Measurements from ENCODE around the gene CRYZL1. TPM values are rescaled to one million over a fixed set of nuclear protein-coding genes. Genes with fewer than 3 reads are reported as not detected.
"Not testable (repeated sequence)": the region's sequence is repeated elsewhere in the genome, so short reads cannot be mapped to it uniquely, and the experiment has no call there.

CRYZL1 gene
- total RNA-seq, 1 experiment from 2014 or later = 35.2 TPM

GRCh38 chr21:33640697-33641351, 717 bp downstream of the CRYZL1 start:
- Mint-ChIP-seq H3K4me1 (ENCODE audit: insufficient read depth, unreplicated experiment) (peaks cover 18% of the 10 kb centered on the region), H3K27ac (ENCODE audit: low read depth, unreplicated experiment) (peak overlapping the region; percentile 82), H3K27me3 (ENCODE audit: insufficient read depth, unreplicated experiment) (no peaks in the 10 kb centered on the region), H3K4me3 (ENCODE audit: unreplicated experiment) (peak overlapping the region; percentile 71), H3K9me3 (ENCODE audit: unreplicated experiment) (no peaks in the 10 kb centered on the region), H3K36me3 (ENCODE audit: insufficient read depth, unreplicated experiment) (peaks cover 16% of the 10 kb centered on the region)
- peak; percentile 29 for DNase-seq (ENCODE audit: unreplicated experiment)
- TSS peak; percentile 63 for BruUV-seq (replicated peaks)
- POLR2A ChIA-PET = interaction anchor here (0.5 to 2.0 kb wide), 19 partner anchors 10 to 1028 kb away, joined by 3 to 13 read pairs (median 3); partner anchors contain the start of genes DONSON and GART
- intact Hi-C loops (cut with micrococcal nuclease) = loop anchor here (5.0 kb wide), 1 partner anchor 121 kb away; no protein-coding TSS in a partner anchor
- CTCF ChIA-PET = interaction anchor here (0.6 to 1.1 kb wide), 4 partner anchors 9 to 273 kb away, joined by 4 to 5 read pairs (median 4); no protein-coding TSS in a partner anchor
- no peak for TF ChIP-seq CTCF (IDR thresholded peaks at IDR 0.05; ENCODE audit: unreplicated experiment)

- DNase-seq (ENCODE audit: unreplicated experiment) = no peak
- no peak overlapping the region for H3K27ac Mint-ChIP-seq (ENCODE audit: low read depth, unreplicated experiment)
- H3K36me3 Mint-ChIP-seq (ENCODE audit: insufficient read depth, unreplicated experiment) = peaks cover 32% of the 10 kb centered on the region
- intact Hi-C loops (cut with micrococcal nuclease) = no loop called here
- no peaks in the 10 kb centered on the region for H3K27me3 Mint-ChIP-seq (ENCODE audit: insufficient read depth, unreplicated experiment)
- no peak for TF ChIP-seq CTCF (IDR thresholded peaks at IDR 0.05; ENCODE audit: unreplicated experiment)
- BruUV-seq (replicated peaks) = no TSS peak
- H3K4me3 Mint-ChIP-seq (ENCODE audit: unreplicated experiment) = no peak overlapping the region
- H3K9me3 Mint-ChIP-seq (ENCODE audit: unreplicated experiment) = no peaks in the 10 kb centered on the region
- ChIA-PET POLR2A (no interaction called here), CTCF (no interaction called here)
- H3K4me1 Mint-ChIP-seq (ENCODE audit: insufficient read depth, unreplicated experiment) = no peaks in the 10 kb centered on the region
These were observed 7.3 kb downstream of the CRYZL1 start for GRCh38 chr21:33634254-33634653.

- H3K4me1 Mint-ChIP-seq (ENCODE audit: insufficient read depth, unreplicated experiment); BruUV-seq (replicated peaks); intact Hi-C loops (cut with micrococcal nuclease); POLR2A ChIA-PET; H3K9me3 Mint-ChIP-seq (ENCODE audit: unreplicated experiment); H3K27ac Mint-ChIP-seq (ENCODE audit: low read depth, unreplicated experiment); DNase-seq (ENCODE audit: unreplicated experiment); H3K27me3 Mint-ChIP-seq (ENCODE audit: insufficient read depth, unreplicated experiment); H3K4me3 Mint-ChIP-seq (ENCODE audit: unreplicated experiment): not testable (repeated sequence)
- CTCF ChIA-PET = interaction anchor here (0.7 to 2.6 kb wide), 2 partner anchors 20 to 428 kb away, joined by 3 to 17 read pairs; no protein-coding TSS in a partner anchor
- peaks cover 64% of the 10 kb centered on the region for H3K36me3 Mint-ChIP-seq (ENCODE audit: insufficient read depth, unreplicated experiment)
These were observed 15.4 kb downstream of the CRYZL1 start for GRCh38 chr21:33626151-33626550.

GRCh38 chr21:33622253-33622652, 19.3 kb downstream of the CRYZL1 start:
- H3K9me3 Mint-ChIP-seq (ENCODE audit: unreplicated experiment) = no peaks in the 10 kb centered on the region
- ChIA-PET POLR2A (interaction anchor here (0.6 kb wide), 1 partner anchor 29 kb away, joined by 3 read pairs; no protein-coding TSS in a partner anchor), CTCF (interaction anchor here (0.7 kb wide), 1 partner anchor 687 kb away, joined by 3 read pairs; no protein-coding TSS in a partner anchor)
- intact Hi-C loops (cut with micrococcal nuclease) = no loop called here
- no peak for DNase-seq (ENCODE audit: unreplicated experiment)
- H3K4me3 Mint-ChIP-seq (ENCODE audit: unreplicated experiment) = no peak overlapping the region
- no peaks in the 10 kb centered on the region for H3K27me3 Mint-ChIP-seq (ENCODE audit: insufficient read depth, unreplicated experiment)
- no peak overlapping the region for H3K27ac Mint-ChIP-seq (ENCODE audit: low read depth, unreplicated experiment)
- no peaks in the 10 kb centered on the region for H3K4me1 Mint-ChIP-seq (ENCODE audit: insufficient read depth, unreplicated experiment)
- peaks cover 59% of the 10 kb centered on the region for H3K36me3 Mint-ChIP-seq (ENCODE audit: insufficient read depth, unreplicated experiment)
- BruUV-seq (replicated peaks) = no TSS peak
- TF ChIP-seq CTCF (IDR thresholded peaks at IDR 0.05; ENCODE audit: unreplicated experiment) = no peak
